ENCODE results near the gene STX11.
A peak's percentile ranks its signal among the peaks of the same experiment; 100 is the strongest.

The STX11 gene

GRCh38 chr6:144214029-144214428, 63.7 kb downstream of the STX11 start:
- in situ Hi-C loops (cut with HindIII; ENCODE audit: low sequenced_read_pairs) = no loop called here
- TF ChIP-seq CTCF (IDR thresholded peaks at IDR 0.05; ENCODE audit: low read depth, low read length) = no peak
- H3K4me3 ChIP-seq (ENCODE audit: low read depth, low read length) = no peak overlapping the region
- DNase-seq (ENCODE audit: low read depth, low spot score) = no peak

- no peak overlapping the region for H3K4me3 ChIP-seq (ENCODE audit: low read depth, low read length)
- in situ Hi-C loops (cut with HindIII; ENCODE audit: low sequenced_read_pairs) = no loop called here
- DNase-seq (ENCODE audit: low read depth, low spot score) = no peak
- TF ChIP-seq CTCF (IDR thresholded peaks at IDR 0.05; ENCODE audit: low read depth, low read length) = no peak
Observed at GRCh38 chr6:144214622-144215401, 64.5 kb downstream of the STX11 start.

- DNase-seq (ENCODE audit: low read depth, low spot score) = no peak
- H3K4me3 ChIP-seq (ENCODE audit: low read depth, low read length) = peak overlapping the region; percentile 66
- no peak for TF ChIP-seq CTCF (IDR thresholded peaks at IDR 0.05; ENCODE audit: low read depth, low read length)
- in situ Hi-C loops (cut with HindIII; ENCODE audit: low sequenced_read_pairs) = no loop called here
Observed at GRCh38 chr6:144215402-144215931, 65.2 kb downstream of the STX11 start.

GRCh38 chr6:144215932-144216667, 65.8 kb downstream of the STX11 start:
- in situ Hi-C loops (cut with HindIII; ENCODE audit: low sequenced_read_pairs) = no loop called here
- peak; percentile 99 for DNase-seq (ENCODE audit: low read depth, low spot score)
- peak overlapping the region; percentile 66 for H3K4me3 ChIP-seq (ENCODE audit: low read depth, low read length)
- peak; percentile 68 for TF ChIP-seq CTCF (IDR thresholded peaks at IDR 0.05; ENCODE audit: low read depth, low read length)

- in situ Hi-C loops (cut with HindIII; ENCODE audit: low sequenced_read_pairs) = no loop called here
- TF ChIP-seq CTCF (IDR thresholded peaks at IDR 0.05; ENCODE audit: low read depth, low read length) = no peak
- DNase-seq (ENCODE audit: low read depth, low spot score) = no peak
- peak overlapping the region; percentile 66 for H3K4me3 ChIP-seq (ENCODE audit: low read depth, low read length)
Observed at GRCh38 chr6:144216668-144217218, 66.4 kb downstream of the STX11 start.

- peak overlapping the region; percentile 66 for H3K4me3 ChIP-seq (ENCODE audit: low read depth, low read length)
- no peak for DNase-seq (ENCODE audit: low read depth, low spot score)
- no peak for TF ChIP-seq CTCF (IDR thresholded peaks at IDR 0.05; ENCODE audit: low read depth, low read length)
- in situ Hi-C loops (cut with HindIII; ENCODE audit: low sequenced_read_pairs) = no loop called here
Observed at GRCh38 chr6:144217264-144217663, 66.9 kb downstream of the STX11 start.

All from astrocyte of the spinal cord (primary cell).